ENCODE data around the gene RPP25L.

- TF ChIP-seq CTCF (IDR thresholded peaks at IDR 0.05; ENCODE audit: low read depth, low read length, poor library complexity, severe bottlenecking) (no peak), EZH2phosphoT487 (IDR thresholded peaks at IDR 0.05; ENCODE audit: borderline replicate concordance, low read length) (no peak)
Observed at GRCh38 chr9:34634551-34635248, 22.8 kb upstream of the RPP25L start.
